H9 (cell line): Measurements from ENCODE around the gene SV2C. TPM values are rescaled to one million over a fixed set of nuclear protein-coding genes. Genes with fewer than 3 reads are reported as not detected.

ENCODE experiments used
- DNase-seq: peaks from one replicate; pipeline ENCODE4 v3.0.0-alpha.2; 2017
- H2AFZ ChIP-seq: one replicate; pipeline ENCODE4 v1.6.1; 2013; ENCODE audit warnings: mild to moderate bottlenecking, low read length, control low read depth, moderate library complexity
- H2AK5ac ChIP-seq: 2 replicates; pipeline ENCODE4 v1.6.1; 2013; ENCODE audit warnings: low read length, control low read depth, mixed read lengths; ENCODE audit not compliant: insufficient read length
- H2BK120ac ChIP-seq: one replicate; pipeline ENCODE4 v1.6.1; 2013; ENCODE audit warnings: low read depth, mild to moderate bottlenecking, low read length, control low read depth, inconsistent platforms; ENCODE audit not compliant: poor library complexity, severe bottlenecking
- H2BK12ac ChIP-seq: 2 replicates; pipeline ENCODE4 v1.6.1; 2013; ENCODE audit warnings: low read length, control low read depth, mixed read lengths, low read depth; ENCODE audit not compliant: insufficient read length
- H2BK15ac ChIP-seq: 2 replicates; pipeline ENCODE4 v1.6.1; 2013; ENCODE audit warnings: low read depth, low read length, control low read depth
- H2BK20ac ChIP-seq: one replicate; pipeline ENCODE4 v1.6.1; 2013; ENCODE audit warnings: low read depth, mild to moderate bottlenecking, low read length, control low read depth, inconsistent platforms; ENCODE audit not compliant: poor library complexity, severe bottlenecking
- H2BK5ac ChIP-seq: 2 replicates; pipeline ENCODE4 v1.6.1; 2013; ENCODE audit warnings: low read length, control low read depth, mixed read lengths; ENCODE audit not compliant: insufficient read length
- H3K14ac ChIP-seq: 2 replicates; pipeline ENCODE4 v1.6.1; 2013; ENCODE audit warnings: low read length, control low read depth; ENCODE audit not compliant: insufficient read depth
- H3K18ac ChIP-seq: 2 replicates; pipeline ENCODE4 v1.6.1; 2013; ENCODE audit warnings: low read depth, mild to moderate bottlenecking, mixed read lengths, low read length, control low read depth; ENCODE audit not compliant: insufficient read length
- H3K23ac ChIP-seq: 2 replicates; pipeline ENCODE4 v1.6.1; 2013; ENCODE audit warnings: low read length, control low read depth, mixed read lengths, low read depth; ENCODE audit not compliant: insufficient read length
- H3K23me2 ChIP-seq: 2 replicates; pipeline ENCODE4 v1.6.1; 2013; ENCODE audit warnings: low read depth, mild to moderate bottlenecking, mixed read lengths, low read length, control low read depth; ENCODE audit not compliant: insufficient read length, poor library complexity, severe bottlenecking
- H3K27ac ChIP-seq: 2 replicates; pipeline ENCODE4 v1.5.1; 2013; ENCODE audit warnings: low read length, control low read depth, mixed read lengths, low read depth; ENCODE audit not compliant: insufficient read length
- H3K27me3 ChIP-seq: 2 replicates; pipeline ENCODE4 v1.6.1; 2013; ENCODE audit warnings: low read length, control low read depth, inconsistent platforms; ENCODE audit not compliant: insufficient read depth
- H3K4ac ChIP-seq: 2 replicates; pipeline ENCODE4 v1.6.1; 2013; ENCODE audit warnings: low read depth, mild to moderate bottlenecking, control low read depth, inconsistent platforms, low read length, moderate library complexity
- H3K4me1 ChIP-seq: 2 replicates; pipeline ENCODE4 v1.6.1; 2013; ENCODE audit warnings: low read length, control low read depth, inconsistent platforms; ENCODE audit not compliant: insufficient read depth
- H3K4me2 ChIP-seq: 2 replicates; pipeline ENCODE4 v1.6.1; 2013; ENCODE audit warnings: low read length, control low read depth, mixed read lengths; ENCODE audit not compliant: insufficient read length, insufficient read depth
- H3K56ac ChIP-seq: 2 replicates; pipeline ENCODE4 v1.6.1; 2013; ENCODE audit warnings: low read depth, mild to moderate bottlenecking, mixed read lengths, low read length, control low read depth; ENCODE audit not compliant: insufficient read length
- H3K79me1 ChIP-seq: 2 replicates; pipeline ENCODE4 v1.6.1; 2013; ENCODE audit warnings: low read depth, mild to moderate bottlenecking, moderate library complexity, low read length, control low read depth, inconsistent platforms; ENCODE audit not compliant: insufficient read depth, poor library complexity, severe bottlenecking
- H3K79me2 ChIP-seq: 2 replicates; pipeline ENCODE4 v1.6.1; 2013; ENCODE audit warnings: low read length, control low read depth, inconsistent platforms; ENCODE audit not compliant: insufficient read depth
- H3K9ac ChIP-seq: 2 replicates; pipeline ENCODE4 v1.6.1; 2013; ENCODE audit warnings: low read length, control low read depth, mixed read lengths; ENCODE audit not compliant: insufficient read length; ENCODE audit errors: extremely low read depth
- H3K9me3 ChIP-seq: one replicate; pipeline ENCODE4 v1.6.1; 2013; ENCODE audit warnings: low read depth, low read length, inconsistent platforms; ENCODE audit not compliant: control insufficient read depth
- H3T11ph ChIP-seq: one replicate; pipeline ENCODE4 v1.6.1; 2013; ENCODE audit warnings: mild to moderate bottlenecking, low read length, control low read depth, inconsistent platforms
- H4K20me1 ChIP-seq: one replicate; pipeline ENCODE4 v1.6.1; 2013; ENCODE audit not compliant: control insufficient read depth, insufficient read length, insufficient read depth
- H4K5ac ChIP-seq: 2 replicates; pipeline ENCODE4 v1.6.1; 2013; ENCODE audit warnings: low read depth, mild to moderate bottlenecking, mixed read lengths, low read length, control low read depth; ENCODE audit not compliant: insufficient read length
- H4K8ac ChIP-seq: replicated peaks from 2 replicates; pipeline ENCODE4 v1.6.1; 2013; ENCODE audit warnings: low read length, control low read depth, mixed read lengths, low read depth; ENCODE audit not compliant: insufficient read length
- H4K91ac ChIP-seq: 2 replicates; pipeline ENCODE4 v1.6.1; 2013; ENCODE audit warnings: low read depth, mild to moderate bottlenecking, moderate library complexity, mixed read lengths, low read length, control low read depth; ENCODE audit not compliant: insufficient read length
- H3K27ac Mint-ChIP-seq, 3 experiments: 2 replicates in 2 of 3; 3 replicates in 1 of 3; pipeline ENCODE4 v1.8.0; 2020 to 2021; ENCODE audit warnings: mixed read lengths in 3 of 3, mild to moderate bottlenecking in 1 of 3, moderate library complexity in 1 of 3
- H3K27me3 Mint-ChIP-seq: 2 replicates; pipeline ENCODE4 v1.8.0; 2021; ENCODE audit warnings: low read depth, mild to moderate bottlenecking, moderate library complexity, mixed read lengths
- H3K36me3 Mint-ChIP-seq, 3 experiments: 2 replicates in 2 of 3; 3 replicates in 1 of 3; pipeline ENCODE4 v1.8.0; 2020 to 2021; ENCODE audit warnings: low read depth in 3 of 3, mixed read lengths in 3 of 3; ENCODE audit not compliant: insufficient read depth in 1 of 3
- H3K4me1 Mint-ChIP-seq, 2 experiments: 2 replicates each; pipeline ENCODE4 v1.8.0; 2020; ENCODE audit warnings: mixed read lengths in 2 of 2
- H3K4me3 Mint-ChIP-seq, 2 experiments: 2 replicates in 1 of 2; 3 replicates in 1 of 2; pipeline ENCODE4 v1.8.0; 2020 to 2021; ENCODE audit warnings: mild to moderate bottlenecking in 2 of 2, mixed read lengths in 2 of 2, moderate library complexity in 1 of 2
- H3K9me3 Mint-ChIP-seq, 2 experiments: 2 replicates in 1 of 2; 3 replicates in 1 of 2; pipeline ENCODE4 v1.8.0; 2020; ENCODE audit warnings: mild to moderate bottlenecking in 2 of 2, mixed read lengths in 2 of 2, moderate library complexity in 1 of 2
- WGBS: extraction: QIAGEN DNeasy Blood & Tissue Kit; methylation state at CpG from one replicate; pipeline ENCODE4 v1.1.7; 2013; ENCODE audit warnings: missing lambda C conversion rate, low lambda C conversion rate, mixed read lengths; ENCODE audit not compliant: insufficient read length; ENCODE audit errors: extremely low coverage; 5-methylcytosine and 5-hydroxymethylcytosine counted together
- total RNA-seq: library from RNA; stranded (reverse); gene quantifications from 2 replicates; pipeline ENCODE4 v1.2.1, GENCODE V29; 2021
- TF ChIP-seq, protein P1 (sequence below): fragments of 200-600 bp; sonication (generic); conservative IDR thresholded peaks from 3 replicates; pipeline ENCODE4 v1.8.0; 2021; ENCODE audit warnings: antibody characterized with exemption, mild to moderate bottlenecking

The SV2C gene
- total RNA-seq, 1 experiment from 2014 or later: 0.09 TPM

DNA sequence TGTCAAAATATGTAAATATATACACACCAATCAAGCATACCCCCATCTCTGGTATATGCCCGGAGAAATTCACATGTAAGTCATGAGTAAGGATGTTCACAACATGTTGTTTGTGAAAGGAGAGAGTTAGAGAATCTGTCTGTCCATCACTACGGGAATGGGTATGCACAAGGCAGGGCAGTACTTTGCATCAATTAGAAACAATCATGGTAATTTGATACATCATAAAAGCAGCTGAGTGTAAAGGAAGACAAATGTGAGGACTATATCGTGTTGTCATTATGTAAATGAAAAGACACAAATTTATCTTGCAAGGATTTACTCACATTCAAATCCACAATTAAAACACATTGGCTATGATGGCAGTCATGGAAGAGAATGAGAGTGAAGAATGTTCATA, 146.7 kb downstream of the SV2C start:
- Histone ChIP-seq H2BK20ac (no peak overlapping the region), H4K8ac (no peak overlapping the region), H2AK5ac (no peak overlapping the region), H3K27me3 (no peaks in the 10 kb centered on the region), H3K18ac (no peak overlapping the region), H2AFZ (no peak overlapping the region), H3K56ac (no peak overlapping the region), H3K4ac (no peak overlapping the region), H3K79me1 (no peaks in the 10 kb centered on the region), H3K14ac (no peak overlapping the region), H3K4me1 (peaks cover 4% of the 10 kb centered on the region; the same call in 1 of the 2 replicates), H4K5ac (no peak overlapping the region), H2BK5ac (no peak overlapping the region), H3T11ph (no peak overlapping the region), H3K9ac (no peak overlapping the region), H3K23ac (no peak overlapping the region), H2BK15ac (no peak overlapping the region), H4K20me1 (no peaks in the 10 kb centered on the region), H3K27ac (no peak overlapping the region), H2BK12ac (no peak overlapping the region), H4K91ac (no peak overlapping the region), H3K4me2 (no peak overlapping the region), H2BK120ac (no peak overlapping the region), H3K9me3 (no peaks in the 10 kb centered on the region), H3K23me2 (no peaks in the 10 kb centered on the region), H3K79me2 (no peaks in the 10 kb centered on the region)
- Mint-ChIP-seq H3K36me3 (no peaks in the 10 kb centered on the region), H3K9me3 (no peaks in the 10 kb centered on the region), H3K27ac (no peak overlapping the region), H3K27me3 (no peaks in the 10 kb centered on the region), H3K4me1 (peaks cover 17 to 20% of the 10 kb centered on the region in 2 experiments), H3K4me3 (no peak overlapping the region)
- no CpG with 5 or more reads among the region's 3 CpGs for WGBS
- TF ChIP-seq, protein P1, sequence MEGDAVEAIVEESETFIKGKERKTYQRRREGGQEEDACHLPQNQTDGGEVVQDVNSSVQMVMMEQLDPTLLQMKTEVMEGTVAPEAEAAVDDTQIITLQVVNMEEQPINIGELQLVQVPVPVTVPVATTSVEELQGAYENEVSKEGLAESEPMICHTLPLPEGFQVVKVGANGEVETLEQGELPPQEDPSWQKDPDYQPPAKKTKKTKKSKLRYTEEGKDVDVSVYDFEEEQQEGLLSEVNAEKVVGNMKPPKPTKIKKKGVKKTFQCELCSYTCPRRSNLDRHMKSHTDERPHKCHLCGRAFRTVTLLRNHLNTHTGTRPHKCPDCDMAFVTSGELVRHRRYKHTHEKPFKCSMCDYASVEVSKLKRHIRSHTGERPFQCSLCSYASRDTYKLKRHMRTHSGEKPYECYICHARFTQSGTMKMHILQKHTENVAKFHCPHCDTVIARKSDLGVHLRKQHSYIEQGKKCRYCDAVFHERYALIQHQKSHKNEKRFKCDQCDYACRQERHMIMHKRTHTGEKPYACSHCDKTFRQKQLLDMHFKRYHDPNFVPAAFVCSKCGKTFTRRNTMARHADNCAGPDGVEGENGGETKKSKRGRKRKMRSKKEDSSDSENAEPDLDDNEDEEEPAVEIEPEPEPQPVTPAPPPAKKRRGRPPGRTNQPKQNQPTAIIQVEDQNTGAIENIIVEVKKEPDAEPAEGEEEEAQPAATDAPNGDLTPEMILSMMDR: no peak
- DNase-seq: no peak
